Vagina (tissue), 2 donors: ENCODE data around the gene PAFAH1B1. TPM values are rescaled to one million over a fixed set of nuclear protein-coding genes. Genes with fewer than 3 reads are reported as not detected.

ENCODE experiments used
- DNase-seq, 2 donors: peaks; one replicate each; pipeline ENCODE4 v3.0.0-alpha.2; 2017; ENCODE audit errors: extremely low spot score in 2 of 2
- H3K27ac ChIP-seq: fragments of 200-600 bp; sonication (generic); one replicate; pipeline ENCODE4 v1.5.1; 2019
- H3K27me3 ChIP-seq: fragments of 200-600 bp; sonication (generic); one replicate; pipeline ENCODE4 v1.5.1; 2019
- H3K36me3 ChIP-seq, 2 donors: fragments of 200-600 bp; sonication (generic); one replicate each; pipeline ENCODE4 v1.5.1; 2017 to 2019
- H3K4me1 ChIP-seq: fragments of 200-600 bp; sonication (generic); one replicate; pipeline ENCODE4 v1.5.1; 2019
- H3K4me3 ChIP-seq, 2 donors: fragments of 200-600 bp; sonication (generic); 1 replicate in 1 of 2; 2 replicates in 1 of 2; pipeline ENCODE4 v1.5.1; 2016 to 2019
- H3K9me3 ChIP-seq: fragments of 200-600 bp; sonication (generic); one replicate; pipeline ENCODE4 v1.5.1; 2019
- POLR2A ChIP-seq, 2 donors: fragments of 450-650 bp; IDR thresholded peaks; one replicate each; pipeline ENCODE4 v1.6.1; 2017; ENCODE audit warnings: antibody characterized with exemption in 2 of 2, mild to moderate bottlenecking in 2 of 2, moderate library complexity in 2 of 2
- POLR2AphosphoS5 ChIP-seq, 2 donors: sonication (generic); formaldehyde crosslinking; IDR thresholded peaks; one replicate each; pipeline ENCODE4 v1.9.0; 2017; ENCODE audit warnings: antibody characterized with exemption in 2 of 2, mild to moderate bottlenecking in 2 of 2, low read depth in 1 of 2; ENCODE audit not compliant: insufficient read depth in 1 of 2
- intact Hi-C: fragments of 100-400 bp; cut with DNase I; formaldehyde crosslinking; loops from one replicate; pipeline ENCODE4 v1.15.1; 2023
- total RNA-seq: library from RNA; depleted of rRNA; stranded (reverse); fragments of >200 nt; gene quantifications from one replicate; pipeline ENCODE4 v1.2.3, GENCODE V29; 2016
- TF ChIP-seq, protein P1 (sequence below), 3 experiments: fragments of 450-650 bp in 2 of 3; fragments of 200-600 bp in 1 of 3; sonication (generic) in 1 of 3; IDR thresholded peaks; one replicate each; pipeline ENCODE4 v1.5.1; 2017 to 2019; ENCODE audit warnings: antibody characterized with exemption in 3 of 3, mild to moderate bottlenecking in 2 of 3, moderate library complexity in 2 of 3

Gene PAFAH1B1
- total RNA-seq, 1 donor from 2014 or later = 102 TPM

DNA sequence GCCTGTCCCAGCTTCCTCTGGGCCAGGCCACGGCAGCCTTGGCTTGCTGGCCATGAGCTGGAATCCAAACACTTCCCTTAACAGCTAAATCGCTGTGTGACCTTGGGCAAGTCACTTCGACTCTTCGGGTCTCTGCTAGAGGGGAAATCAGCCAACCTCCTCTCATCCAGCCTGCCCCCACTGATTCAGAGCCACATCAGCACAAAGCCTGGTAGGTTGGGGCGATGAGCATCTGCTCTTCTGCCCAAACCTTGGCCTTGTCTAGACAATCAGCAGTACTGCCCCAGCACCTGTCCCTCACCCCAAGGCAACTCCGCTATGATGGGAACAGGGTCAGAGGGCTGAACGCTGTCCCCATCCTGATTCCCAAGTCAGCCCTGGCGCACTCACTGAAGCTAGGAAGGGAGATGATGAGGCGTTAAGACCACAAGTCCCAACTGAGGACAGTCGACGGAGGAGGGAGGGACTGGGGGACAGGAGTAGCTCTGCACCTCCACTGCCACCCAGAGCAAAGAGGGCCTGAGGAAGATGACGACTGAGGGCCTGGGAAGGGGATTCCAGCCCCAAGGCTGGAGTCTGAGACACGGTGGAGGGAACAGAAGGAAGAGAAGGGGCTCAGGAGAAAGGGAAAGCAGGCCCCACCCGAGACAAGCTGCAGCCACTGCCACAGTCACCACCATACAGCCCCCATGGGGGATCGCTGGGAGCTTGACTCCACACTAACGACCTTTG, 116.8 kb downstream of the PAFAH1B1 start:
- no peak for TF ChIP-seq POLR2A (IDR thresholded peaks at IDR 0.05)
- TF ChIP-seq, protein P1, sequence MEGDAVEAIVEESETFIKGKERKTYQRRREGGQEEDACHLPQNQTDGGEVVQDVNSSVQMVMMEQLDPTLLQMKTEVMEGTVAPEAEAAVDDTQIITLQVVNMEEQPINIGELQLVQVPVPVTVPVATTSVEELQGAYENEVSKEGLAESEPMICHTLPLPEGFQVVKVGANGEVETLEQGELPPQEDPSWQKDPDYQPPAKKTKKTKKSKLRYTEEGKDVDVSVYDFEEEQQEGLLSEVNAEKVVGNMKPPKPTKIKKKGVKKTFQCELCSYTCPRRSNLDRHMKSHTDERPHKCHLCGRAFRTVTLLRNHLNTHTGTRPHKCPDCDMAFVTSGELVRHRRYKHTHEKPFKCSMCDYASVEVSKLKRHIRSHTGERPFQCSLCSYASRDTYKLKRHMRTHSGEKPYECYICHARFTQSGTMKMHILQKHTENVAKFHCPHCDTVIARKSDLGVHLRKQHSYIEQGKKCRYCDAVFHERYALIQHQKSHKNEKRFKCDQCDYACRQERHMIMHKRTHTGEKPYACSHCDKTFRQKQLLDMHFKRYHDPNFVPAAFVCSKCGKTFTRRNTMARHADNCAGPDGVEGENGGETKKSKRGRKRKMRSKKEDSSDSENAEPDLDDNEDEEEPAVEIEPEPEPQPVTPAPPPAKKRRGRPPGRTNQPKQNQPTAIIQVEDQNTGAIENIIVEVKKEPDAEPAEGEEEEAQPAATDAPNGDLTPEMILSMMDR (IDR thresholded peaks at IDR 0.05) = no peak
- TF ChIP-seq POLR2AphosphoS5 (IDR thresholded peaks at IDR 0.05; ENCODE audit: insufficient read depth in 1 of 2, low read depth in 1 of 2) = no peak
- Histone ChIP-seq H3K36me3 (no peaks in the 10 kb centered on the region), H3K9me3 (no peaks in the 10 kb centered on the region), H3K27me3 (no peaks in the 10 kb centered on the region), H3K4me3 (peak overlapping the region; percentile 77 to 93), H3K4me1 (peaks cover 63% of the 10 kb centered on the region), H3K27ac (peak overlapping the region; percentile 80)
- intact Hi-C loops = no loop called here
- DNase-seq = no peak

DNA sequence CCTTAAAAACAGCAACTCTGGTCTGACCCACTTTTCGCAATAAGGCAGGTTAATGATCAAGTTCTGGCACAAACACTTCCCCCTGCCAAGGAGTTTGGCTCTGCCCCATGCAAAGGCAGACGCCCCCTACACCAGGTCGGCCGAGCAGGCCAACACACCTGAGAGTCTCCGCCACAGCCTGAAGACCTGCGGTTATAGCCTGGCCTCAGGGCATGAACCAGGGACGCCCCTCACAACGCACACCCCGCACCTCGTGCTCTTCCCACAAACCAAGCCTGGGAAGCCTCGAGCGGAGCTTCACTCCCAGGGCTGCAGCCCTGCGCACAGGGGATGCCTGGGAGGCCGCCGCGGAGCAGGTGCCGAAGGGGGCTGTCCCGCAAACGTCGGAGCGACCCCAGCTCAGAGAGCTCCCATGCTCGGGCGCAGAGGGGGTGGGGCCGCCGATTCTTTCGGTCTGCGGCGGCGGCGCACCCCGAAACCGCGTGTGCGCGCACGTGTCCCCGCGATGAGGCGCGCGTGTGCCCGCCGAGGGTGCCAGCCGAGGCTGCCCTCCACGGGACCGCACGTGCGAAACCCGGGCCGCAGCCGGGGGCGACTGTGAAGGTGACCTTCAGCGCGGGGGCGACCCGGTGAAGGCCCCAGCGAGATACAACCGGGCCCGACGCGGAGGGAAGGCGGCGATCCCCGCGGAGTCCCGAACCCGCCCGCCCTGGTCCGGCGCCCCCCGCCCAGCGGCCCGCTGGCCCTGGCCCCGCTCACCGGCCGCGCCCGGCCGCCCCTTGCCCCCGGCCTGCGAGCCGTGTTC, 117.6 kb downstream of the PAFAH1B1 start:
- no peak for DNase-seq
- TF ChIP-seq, protein P1 (IDR thresholded peaks at IDR 0.05) = no peak
- TF ChIP-seq POLR2AphosphoS5 (IDR thresholded peaks at IDR 0.05; ENCODE audit: insufficient read depth in 1 of 2, low read depth in 1 of 2) (no peak), POLR2A (IDR thresholded peaks at IDR 0.05) (no peak)

DNA sequence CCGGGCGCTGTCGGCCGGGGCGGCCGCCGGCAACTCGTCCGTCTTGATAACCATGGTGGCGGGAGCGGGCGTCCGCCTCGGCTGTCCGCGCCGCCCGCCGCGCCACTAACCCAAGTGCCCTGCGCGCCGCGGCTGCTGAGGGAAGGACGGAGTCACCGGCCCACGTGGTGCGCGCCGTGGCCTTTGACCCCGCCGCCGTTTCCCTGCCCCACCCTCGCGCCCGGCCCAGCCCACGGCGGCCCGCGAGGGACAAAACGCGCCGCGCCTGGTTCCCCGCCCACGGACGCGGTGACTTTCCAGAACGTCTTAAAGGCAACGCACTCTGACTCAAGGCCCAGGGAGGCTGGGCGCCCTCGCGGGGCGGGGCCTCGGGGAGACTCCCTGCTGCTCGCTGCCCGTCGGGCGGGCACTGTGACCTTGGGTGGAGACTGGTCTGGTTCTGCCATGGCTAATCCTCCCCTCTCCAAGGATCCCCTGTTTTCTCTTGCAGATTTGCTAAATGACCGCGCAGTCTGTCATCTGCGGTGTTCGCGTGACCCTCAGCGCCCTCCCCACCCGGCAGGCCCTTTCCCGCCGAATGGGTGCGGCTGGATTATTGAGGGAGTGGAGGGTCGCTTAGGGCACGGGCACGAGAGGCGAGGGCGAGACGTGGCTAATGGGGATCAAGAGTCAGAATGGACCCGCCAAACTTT, 118.3 kb downstream of the PAFAH1B1 start, which contains the start of gene CLUH:
Gene CLUH (minus strand): TSS at position 157 of the 692 bp plus-strand sequence. CDS start 103 bp downstream, at position 54.
- H3K4me3 ChIP-seq = peak within 1 kb of the TSS; percentile 77 to 93
- TF ChIP-seq POLR2A (IDR thresholded peaks at IDR 0.05) = peak in 1 of 2 donors; percentile 58
- peak; percentile 90 to 93 for TF ChIP-seq POLR2AphosphoS5 (IDR thresholded peaks at IDR 0.05; ENCODE audit: insufficient read depth in 1 of 2, low read depth in 1 of 2)
- TF ChIP-seq, protein P1 (IDR thresholded peaks at IDR 0.05) = no peak
- H3K4me1 ChIP-seq = peaks cover 57% of the 10 kb centered on the region
- peak in 1 of 2 donors; percentile 98 for DNase-seq
- H3K27me3 ChIP-seq = no peaks in the 10 kb centered on the region
- H3K36me3 ChIP-seq = no peaks in the 10 kb centered on the region
- H3K9me3 ChIP-seq = no peaks in the 10 kb centered on the region
- peak within 1 kb of the TSS; percentile 80 for H3K27ac ChIP-seq
- intact Hi-C loops = no loop called here

More for the DNA sequence above, 117.6 kb downstream of the PAFAH1B1 start:
- H3K9me3 ChIP-seq = no peaks in the 10 kb centered on the region
- H3K4me3 ChIP-seq = peak overlapping the region; percentile 77 to 93
- H3K27ac ChIP-seq = peak overlapping the region; percentile 80
- no peaks in the 10 kb centered on the region for H3K36me3 ChIP-seq
- peaks cover 59% of the 10 kb centered on the region for H3K4me1 ChIP-seq
- intact Hi-C loops = no loop called here
- H3K27me3 ChIP-seq = no peaks in the 10 kb centered on the region

DNA sequence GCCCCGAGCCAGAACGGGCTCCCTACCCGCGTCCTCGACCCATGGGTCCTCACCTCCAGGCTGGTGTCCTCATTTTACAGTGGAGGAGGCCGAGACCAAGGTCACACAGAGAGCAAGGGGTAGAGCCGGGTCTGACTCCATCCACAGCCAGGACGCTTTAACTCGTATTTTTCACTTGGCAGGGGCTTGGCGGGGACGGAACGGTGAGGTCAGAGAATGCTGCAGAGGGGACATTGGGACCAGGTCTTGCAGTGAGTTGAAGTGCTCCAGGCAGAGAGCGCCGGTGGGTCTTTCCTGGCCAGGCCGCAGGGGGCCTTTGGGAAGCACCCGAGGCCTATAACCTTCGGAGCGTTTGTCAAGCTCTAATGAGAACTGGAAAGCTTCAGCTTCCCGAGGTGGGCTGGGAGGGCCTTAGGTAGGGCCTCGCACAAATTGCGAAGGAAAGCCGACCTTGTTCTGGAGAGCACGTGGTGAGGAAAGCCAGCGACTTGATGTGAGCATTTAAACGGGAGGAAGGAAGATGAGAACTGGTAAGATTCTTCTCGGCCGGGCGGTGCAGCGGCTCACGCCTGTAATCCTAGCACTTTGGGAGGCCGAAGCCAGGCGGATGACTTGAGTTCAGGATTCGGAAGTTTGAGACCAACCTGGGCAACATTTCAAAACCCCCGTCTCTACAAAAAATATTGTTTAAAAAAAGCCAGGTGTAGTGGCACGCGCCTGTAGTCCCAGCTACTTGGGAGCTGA, 119.0 kb downstream of the PAFAH1B1 start:
- peak overlapping the region; percentile 80 for H3K27ac ChIP-seq
- H3K27me3 ChIP-seq = no peaks in the 10 kb centered on the region
- H3K4me3 ChIP-seq = peak overlapping the region; percentile 77 to 93
- H3K9me3 ChIP-seq = no peaks in the 10 kb centered on the region
- TF ChIP-seq, protein P1 (IDR thresholded peaks at IDR 0.05) = no peak
- TF ChIP-seq POLR2A (IDR thresholded peaks at IDR 0.05) (no peak), POLR2AphosphoS5 (IDR thresholded peaks at IDR 0.05; ENCODE audit: insufficient read depth in 1 of 2, low read depth in 1 of 2) (no peak)
- H3K4me1 ChIP-seq = peaks cover 50% of the 10 kb centered on the region
- intact Hi-C loops = no loop called here
- DNase-seq = no peak
- H3K36me3 ChIP-seq = no peaks in the 10 kb centered on the region
